ENCODE data around the gene EFNA2. TPM values are rescaled to one million over a fixed set of nuclear protein-coding genes. Genes with fewer than 3 reads are reported as not detected.

The EFNA2 gene
- total RNA-seq, 1 donor from 2014 or later = 17.6 TPM

DNA sequence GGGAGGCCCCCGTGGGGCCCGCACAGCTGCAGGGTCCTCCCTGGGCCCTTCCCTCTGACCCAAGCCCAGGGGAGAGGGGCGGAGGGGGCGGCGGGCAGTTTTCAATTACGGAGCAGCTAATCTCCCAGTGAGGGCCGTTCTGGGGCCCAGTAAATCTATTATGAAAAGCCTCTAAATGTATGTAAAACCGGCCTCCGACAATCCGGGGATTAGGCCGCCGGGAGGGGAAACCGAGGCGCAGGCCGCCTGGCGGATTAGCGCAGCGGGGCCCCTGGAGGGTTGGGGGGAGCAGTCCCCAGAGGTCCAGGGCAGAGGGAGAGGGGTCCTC is 25.1 kb downstream of the EFNA2 start:
- DNase-seq (ENCODE audit: extremely low spot score, unreplicated experiment) = no peak
- no peaks in the 10 kb centered on the region for H3K9me3 Mint-ChIP-seq
- TF ChIP-seq, protein P1, sequence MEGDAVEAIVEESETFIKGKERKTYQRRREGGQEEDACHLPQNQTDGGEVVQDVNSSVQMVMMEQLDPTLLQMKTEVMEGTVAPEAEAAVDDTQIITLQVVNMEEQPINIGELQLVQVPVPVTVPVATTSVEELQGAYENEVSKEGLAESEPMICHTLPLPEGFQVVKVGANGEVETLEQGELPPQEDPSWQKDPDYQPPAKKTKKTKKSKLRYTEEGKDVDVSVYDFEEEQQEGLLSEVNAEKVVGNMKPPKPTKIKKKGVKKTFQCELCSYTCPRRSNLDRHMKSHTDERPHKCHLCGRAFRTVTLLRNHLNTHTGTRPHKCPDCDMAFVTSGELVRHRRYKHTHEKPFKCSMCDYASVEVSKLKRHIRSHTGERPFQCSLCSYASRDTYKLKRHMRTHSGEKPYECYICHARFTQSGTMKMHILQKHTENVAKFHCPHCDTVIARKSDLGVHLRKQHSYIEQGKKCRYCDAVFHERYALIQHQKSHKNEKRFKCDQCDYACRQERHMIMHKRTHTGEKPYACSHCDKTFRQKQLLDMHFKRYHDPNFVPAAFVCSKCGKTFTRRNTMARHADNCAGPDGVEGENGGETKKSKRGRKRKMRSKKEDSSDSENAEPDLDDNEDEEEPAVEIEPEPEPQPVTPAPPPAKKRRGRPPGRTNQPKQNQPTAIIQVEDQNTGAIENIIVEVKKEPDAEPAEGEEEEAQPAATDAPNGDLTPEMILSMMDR (conservative IDR thresholded peaks at IDR 0.05) = no peak
- H3K27me3 Mint-ChIP-seq = no peaks in the 10 kb centered on the region
- H3K4me3 Mint-ChIP-seq = no peak overlapping the region
- H3K4me1 Mint-ChIP-seq (ENCODE audit: unreplicated experiment) = no peaks in the 10 kb centered on the region
- no peak overlapping the region for H3K27ac Mint-ChIP-seq
- no peaks in the 10 kb centered on the region for H3K36me3 Mint-ChIP-seq

DNA sequence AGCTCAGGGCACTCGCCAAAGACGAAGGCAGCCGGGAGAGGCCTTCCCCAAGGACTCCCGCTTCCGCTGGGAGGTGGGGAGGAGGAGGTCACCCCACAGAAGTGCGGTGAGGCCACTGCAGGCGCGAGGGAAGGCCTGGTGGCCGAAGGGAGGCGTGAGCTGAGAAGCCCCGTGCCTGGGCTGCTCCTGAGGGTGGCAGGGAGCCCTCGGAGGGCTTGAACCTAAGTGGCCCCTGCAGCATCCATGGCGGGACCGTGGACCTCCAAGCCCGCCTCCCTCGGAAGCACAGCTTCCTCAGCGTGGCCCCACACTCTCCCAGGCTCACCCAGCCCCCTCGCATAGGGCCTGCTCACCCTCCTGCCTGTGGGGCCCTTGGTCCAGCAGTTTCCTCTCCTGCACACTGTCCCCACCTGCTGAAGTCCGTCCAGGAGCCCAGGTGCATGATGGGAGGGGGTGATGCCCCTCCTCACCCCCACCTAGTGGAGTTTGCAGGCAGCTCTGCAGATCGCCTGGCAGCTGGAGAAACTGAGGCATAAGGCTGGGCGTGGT is 25.9 kb downstream of the EFNA2 start:
- Mint-ChIP-seq H3K4me3 (no peak overlapping the region), H3K27ac (no peak overlapping the region), H3K9me3 (no peaks in the 10 kb centered on the region), H3K4me1 (ENCODE audit: unreplicated experiment) (no peaks in the 10 kb centered on the region), H3K27me3 (no peaks in the 10 kb centered on the region), H3K36me3 (no peaks in the 10 kb centered on the region)
- peak; percentile 67 for DNase-seq (ENCODE audit: extremely low spot score, unreplicated experiment)
- TF ChIP-seq, protein P1 (conservative IDR thresholded peaks at IDR 0.05) = no peak

DNA sequence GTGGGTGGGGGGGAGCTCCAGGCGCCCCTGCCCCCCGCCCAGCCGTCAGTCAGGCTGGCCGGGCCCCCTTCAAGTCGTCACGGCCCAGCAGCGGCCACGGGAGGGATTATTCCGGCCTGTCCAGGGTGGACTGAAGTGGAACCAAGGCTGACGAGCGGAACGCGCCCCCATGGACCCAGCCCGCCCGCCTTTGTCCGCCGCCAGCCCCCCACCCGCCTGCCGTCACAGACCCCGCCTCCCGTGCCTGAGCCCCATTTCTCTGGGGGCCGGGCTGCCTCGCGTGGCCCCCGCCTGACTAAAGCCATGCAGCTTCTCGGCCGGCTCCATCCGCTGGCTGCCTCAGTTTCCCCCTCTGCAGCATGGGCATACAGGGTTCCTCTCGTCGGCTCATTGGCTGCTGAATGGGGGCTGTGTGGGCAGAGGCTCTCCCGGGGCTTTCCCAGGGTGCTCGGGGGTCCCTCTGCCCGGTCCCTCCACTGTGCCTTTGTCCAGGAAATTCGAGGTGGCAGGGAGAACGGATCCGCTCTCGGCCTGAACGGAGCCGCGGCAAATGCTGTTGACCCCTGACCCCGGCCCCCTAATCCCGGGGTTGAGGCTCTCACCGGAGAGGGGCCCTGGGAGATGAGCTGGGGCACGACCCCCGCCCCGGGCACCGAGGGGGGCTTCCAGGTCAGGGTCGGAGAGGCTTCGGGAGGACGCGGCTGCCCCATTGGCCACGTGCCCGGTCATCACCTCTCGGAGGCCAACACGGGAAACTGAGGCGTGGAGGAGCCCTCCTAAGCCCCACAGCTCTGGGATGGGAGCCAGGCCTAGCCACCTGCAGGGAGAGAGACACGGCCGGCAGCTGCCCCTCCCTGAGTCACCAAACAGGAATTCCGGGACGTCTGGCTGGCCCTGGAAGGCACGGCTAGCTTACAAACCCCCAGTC is 27.4 kb downstream of the EFNA2 start:
- DNase-seq (ENCODE audit: extremely low spot score, unreplicated experiment) = no peak
- Mint-ChIP-seq H3K27ac (no peak overlapping the region), H3K4me1 (ENCODE audit: unreplicated experiment) (peaks cover 4% of the 10 kb centered on the region), H3K9me3 (no peaks in the 10 kb centered on the region), H3K4me3 (no peak overlapping the region), H3K27me3 (peaks cover 8% of the 10 kb centered on the region), H3K36me3 (no peaks in the 10 kb centered on the region)
- TF ChIP-seq, protein P1 (conservative IDR thresholded peaks at IDR 0.05) = no peak

DNA sequence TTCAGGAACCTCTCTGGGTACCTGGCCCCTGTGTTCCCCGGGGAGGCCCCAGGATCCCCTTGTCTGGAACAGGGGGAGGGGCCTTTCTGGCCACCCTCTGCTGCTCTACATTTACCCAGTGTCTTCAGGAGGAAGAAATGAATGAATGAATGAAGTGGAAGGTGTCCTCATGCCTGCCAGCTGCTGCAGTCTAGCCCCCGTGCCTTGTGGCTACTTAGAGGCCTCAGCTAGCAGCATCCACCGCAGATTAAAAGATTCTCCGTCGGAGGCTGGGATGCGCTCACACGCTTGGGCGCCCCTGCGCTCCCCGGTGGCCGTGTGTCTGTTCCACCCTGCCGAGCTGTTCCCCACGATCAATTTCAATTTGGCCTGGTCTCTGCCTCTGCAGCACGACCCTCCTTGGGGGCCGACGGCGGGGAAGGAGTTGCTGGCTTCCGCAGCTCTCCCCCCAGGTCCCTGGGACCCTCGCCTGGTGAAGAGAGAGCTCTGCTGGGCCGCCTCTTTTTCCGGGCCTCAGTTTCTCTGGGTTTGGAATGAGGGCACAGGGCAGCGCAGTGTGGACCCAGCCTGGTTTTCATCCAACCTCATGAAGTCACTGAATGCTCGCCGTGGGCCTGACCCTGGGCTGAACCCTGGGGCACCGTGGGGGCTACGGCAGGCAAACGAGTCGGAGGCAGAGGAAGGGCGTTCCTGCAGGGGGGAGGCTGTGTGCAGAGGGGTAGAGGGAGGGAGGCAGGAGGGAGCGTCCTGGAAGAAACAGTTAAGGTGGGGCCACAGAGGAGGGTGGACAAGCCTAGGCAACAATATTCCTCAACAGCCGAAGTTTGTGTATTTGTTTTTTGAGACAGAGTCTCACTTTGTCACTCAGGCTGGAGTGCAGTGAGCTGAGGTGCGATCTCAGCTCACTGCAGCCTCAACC is 28.3 kb downstream of the EFNA2 start:
- DNase-seq (ENCODE audit: extremely low spot score, unreplicated experiment) = no peak
- Mint-ChIP-seq H3K27ac (no peak overlapping the region), H3K4me3 (no peak overlapping the region), H3K27me3 (peaks cover 12% of the 10 kb centered on the region), H3K4me1 (ENCODE audit: unreplicated experiment) (peaks cover 4% of the 10 kb centered on the region), H3K9me3 (no peaks in the 10 kb centered on the region), H3K36me3 (no peaks in the 10 kb centered on the region)
- TF ChIP-seq, protein P1 (conservative IDR thresholded peaks at IDR 0.05) = no peak

DNA sequence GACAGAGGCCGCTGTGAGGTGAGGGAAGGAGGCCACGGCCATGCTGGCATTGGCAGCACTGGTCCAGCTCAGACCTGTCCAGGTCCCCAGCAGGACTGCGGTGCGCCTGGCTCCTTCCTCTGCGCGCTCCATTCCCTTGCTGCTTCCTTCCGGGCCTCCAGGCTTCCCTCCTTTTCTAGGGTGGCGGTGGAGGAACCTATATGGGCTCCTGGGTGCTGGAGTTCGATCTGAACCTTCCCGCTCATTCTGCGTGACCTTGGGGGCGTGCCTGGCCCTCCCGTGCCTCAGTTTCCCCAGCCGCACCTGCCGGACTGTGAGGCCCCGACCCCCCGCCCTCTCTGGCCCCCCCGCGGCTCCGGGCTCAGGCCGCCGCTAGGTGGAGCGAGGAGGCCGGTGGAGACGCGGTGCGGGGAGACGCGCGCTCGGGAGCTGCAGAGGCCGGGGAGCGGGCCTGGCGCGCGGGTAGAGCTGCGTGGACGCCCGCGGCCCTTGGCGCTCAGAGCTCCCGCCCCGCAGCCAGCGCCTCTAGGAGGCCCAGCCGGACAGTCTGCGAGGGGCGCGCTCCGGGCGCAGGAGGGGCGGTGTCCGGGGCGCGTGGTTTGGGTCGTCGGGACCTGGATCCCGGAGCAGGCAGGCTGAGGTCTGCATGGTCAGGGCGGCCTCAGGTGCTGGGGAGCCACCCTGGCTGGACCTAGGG is 29.9 kb downstream of the EFNA2 start:
- Mint-ChIP-seq H3K27ac (peak overlapping the region; percentile 18), H3K4me3 (no peak overlapping the region), H3K4me1 (ENCODE audit: unreplicated experiment) (peaks cover 8% of the 10 kb centered on the region), H3K27me3 (peaks cover 12% of the 10 kb centered on the region), H3K9me3 (no peaks in the 10 kb centered on the region), H3K36me3 (no peaks in the 10 kb centered on the region)
- TF ChIP-seq, protein P1 (conservative IDR thresholded peaks at IDR 0.05) = peak; percentile 69
- no peak for DNase-seq (ENCODE audit: extremely low spot score, unreplicated experiment)
